Keratinocyte (primary cell): Measurements from ENCODE around the gene RPL31. TPM values are rescaled to one million over a fixed set of nuclear protein-coding genes. Genes with fewer than 3 reads are reported as not detected.

Source experiments
- DNase-seq: peaks from one replicate; pipeline ENCODE4 v3.0.0-alpha.2; 2011; ENCODE audit warnings: low read depth, missing footprints, low spot score
- FAIRE-seq: peaks from 2 replicates; lab custom pipeline; 2011; peaks lifted over from hg19 to GRCh38; lab: Jason Lieb, UNC
- H2AFZ ChIP-seq: 2 replicates; pipeline ENCODE4 v1.6.0; 2012; ENCODE audit warnings: low read length, control low read depth, inconsistent platforms; ENCODE audit not compliant: control insufficient read depth
- H3K27ac ChIP-seq: 2 replicates; pipeline ENCODE4 v1.5.1; 2011; ENCODE audit warnings: low read length; ENCODE audit not compliant: control insufficient read depth, insufficient read depth
- H3K27me3 ChIP-seq: 3 replicates; pipeline ENCODE4 v1.6.0; 2011; ENCODE audit warnings: low read length; ENCODE audit not compliant: control insufficient read depth, insufficient read depth; ENCODE audit errors: extremely low read depth
- H3K36me3 ChIP-seq, 2 experiments: 2 replicates in 1 of 2; 3 replicates in 1 of 2; pipeline ENCODE4 v1.5.1; 2011; ENCODE audit warnings: low read length in 2 of 2, mild to moderate bottlenecking in 1 of 2; ENCODE audit not compliant: control insufficient read depth in 2 of 2, insufficient read depth in 2 of 2; ENCODE audit errors: extremely low read depth in 1 of 2
- H3K4me1 ChIP-seq: 3 replicates; pipeline ENCODE4 v1.5.1; 2011; ENCODE audit warnings: low read length; ENCODE audit not compliant: control insufficient read depth, insufficient read depth; ENCODE audit errors: extremely low read depth
- H3K4me2 ChIP-seq: 3 replicates; pipeline ENCODE4 v1.6.0; 2011; ENCODE audit warnings: low read depth, low read length; ENCODE audit not compliant: control insufficient read depth, insufficient read depth; ENCODE audit errors: extremely low read depth
- H3K4me3 ChIP-seq, 3 experiments: fragments of 200-600 bp in 1 of 3; sonication (generic) in 1 of 3; 2 replicates in 2 of 3; 3 replicates in 1 of 3; pipeline ENCODE4 v1.5.1; 2011 to 2016; ENCODE audit warnings: low read length in 3 of 3, mild to moderate bottlenecking in 3 of 3, control low read depth in 2 of 3, inconsistent platforms in 1 of 3, low read depth in 1 of 3, mixed read lengths in 1 of 3, mixed run types in 1 of 3, moderate library complexity in 1 of 3; ENCODE audit not compliant: control insufficient read depth in 2 of 3, insufficient read depth in 2 of 3; ENCODE audit errors: extremely low read depth in 1 of 3
- H3K79me2 ChIP-seq: 2 replicates; pipeline ENCODE4 v1.6.0; 2012; ENCODE audit warnings: low read length; ENCODE audit not compliant: control insufficient read depth, insufficient read depth
- H3K9ac ChIP-seq: 3 replicates; pipeline ENCODE4 v1.6.0; 2011; ENCODE audit warnings: low read length; ENCODE audit not compliant: control insufficient read depth, insufficient read depth; ENCODE audit errors: extremely low read depth
- H3K9me1 ChIP-seq: 3 replicates; pipeline ENCODE4 v1.6.0; 2011; ENCODE audit warnings: low read length; ENCODE audit not compliant: control insufficient read depth, insufficient read depth; ENCODE audit errors: extremely low read depth
- H3K9me3 ChIP-seq: 2 replicates; pipeline ENCODE4 v1.5.1; 2012; ENCODE audit warnings: low read depth, low read length; ENCODE audit not compliant: control insufficient read depth
- H4K20me1 ChIP-seq: 3 replicates; pipeline ENCODE4 v1.6.0; 2011; ENCODE audit warnings: low read length; ENCODE audit not compliant: control insufficient read depth, insufficient read depth; ENCODE audit errors: extremely low read depth
- EZH2 ChIP-seq: IDR thresholded peaks from one replicate; pipeline ENCODE4 v1.6.1; 2012; ENCODE audit warnings: inconsistent platforms, mild to moderate bottlenecking, low read length, moderate library complexity
- dilution Hi-C: fragments of 300-500 bp; cut with MboI; formaldehyde crosslinking; loops from one replicate; pipeline ENCODE4 v1.7.0; 2020; ENCODE audit warnings: low sequenced_read_pairs; ENCODE audit not compliant: extremely low pct_ligation_motif_present
- polyA plus RNA-seq, 5 experiments: library from polyadenylated mRNA; depleted of rRNA in 3 of 5; stranded (reverse) in 3 of 5; stranded (forward) in 1 of 5; unstranded in 1 of 5; fragments of >200 nt; gene quantifications; 1 replicate in 1 of 5; 2 replicates in 3 of 5; 3 replicates in 1 of 5; pipeline versions ENCODE4 v1.2.1 to v1.2.3, GENCODE V29; 2011 to 2012; ENCODE audit warnings: missing spikeins in 2 of 5, low read depth in 1 of 5, low replicate concordance in 1 of 5
- TF ChIP-seq, protein P1 (sequence below), 3 experiments: IDR thresholded peaks in 1 of 3; conservative IDR thresholded peaks in 1 of 3; optimal IDR thresholded peaks in 1 of 3; 2 replicates in 2 of 3; 3 replicates in 1 of 3; pipeline versions ENCODE3 to v1.5.1; 2011; ENCODE audit warnings: low read length in 3 of 3, mild to moderate bottlenecking in 3 of 3, moderate library complexity in 2 of 3, control low read depth in 1 of 3, inconsistent platforms in 1 of 3; ENCODE audit not compliant: insufficient read depth in 2 of 3; ENCODE audit errors: extremely low read depth in 1 of 3

RPL31 gene
- polyA plus RNA-seq, 1 donor (not counting 4 experiments of a cell fraction or from before 2014, with no cell fraction given) = 2,795 TPM

GRCh38 chr2:101017371-101017770 is 15.3 kb downstream of the RPL31 start:
- FAIRE-seq (no peak), DNase-seq (no peak)
- Histone ChIP-seq H4K20me1 (no peaks in the 10 kb centered on the region), H3K79me2 (no peaks in the 10 kb centered on the region), H3K4me2 (no peak overlapping the region), H3K27ac (no peak overlapping the region), H3K9me1 (no peaks in the 10 kb centered on the region), H3K9me3 (no peaks in the 10 kb centered on the region), H3K4me3 (no peak overlapping the region), H2AFZ (no peak overlapping the region), H3K36me3 (peaks cover 1 to 10% of the 10 kb centered on the region in 2 experiments), H3K9ac (no peak overlapping the region), H3K4me1 (no peaks in the 10 kb centered on the region), H3K27me3 (no peaks in the 10 kb centered on the region)
- TF ChIP-seq, protein P1, sequence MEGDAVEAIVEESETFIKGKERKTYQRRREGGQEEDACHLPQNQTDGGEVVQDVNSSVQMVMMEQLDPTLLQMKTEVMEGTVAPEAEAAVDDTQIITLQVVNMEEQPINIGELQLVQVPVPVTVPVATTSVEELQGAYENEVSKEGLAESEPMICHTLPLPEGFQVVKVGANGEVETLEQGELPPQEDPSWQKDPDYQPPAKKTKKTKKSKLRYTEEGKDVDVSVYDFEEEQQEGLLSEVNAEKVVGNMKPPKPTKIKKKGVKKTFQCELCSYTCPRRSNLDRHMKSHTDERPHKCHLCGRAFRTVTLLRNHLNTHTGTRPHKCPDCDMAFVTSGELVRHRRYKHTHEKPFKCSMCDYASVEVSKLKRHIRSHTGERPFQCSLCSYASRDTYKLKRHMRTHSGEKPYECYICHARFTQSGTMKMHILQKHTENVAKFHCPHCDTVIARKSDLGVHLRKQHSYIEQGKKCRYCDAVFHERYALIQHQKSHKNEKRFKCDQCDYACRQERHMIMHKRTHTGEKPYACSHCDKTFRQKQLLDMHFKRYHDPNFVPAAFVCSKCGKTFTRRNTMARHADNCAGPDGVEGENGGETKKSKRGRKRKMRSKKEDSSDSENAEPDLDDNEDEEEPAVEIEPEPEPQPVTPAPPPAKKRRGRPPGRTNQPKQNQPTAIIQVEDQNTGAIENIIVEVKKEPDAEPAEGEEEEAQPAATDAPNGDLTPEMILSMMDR (optimal IDR thresholded peaks at IDR 0.05 in 1 of 3, IDR thresholded peaks at IDR 0.05 in 1 of 3, conservative IDR thresholded peaks at IDR 0.05 in 1 of 3; ENCODE audit: extremely low read depth in 1 of 3, insufficient read depth in 2 of 3, low read length in 3 of 3) = no peak
- TF ChIP-seq EZH2 = no peak
- dilution Hi-C loops = no loop called here

DNA sequence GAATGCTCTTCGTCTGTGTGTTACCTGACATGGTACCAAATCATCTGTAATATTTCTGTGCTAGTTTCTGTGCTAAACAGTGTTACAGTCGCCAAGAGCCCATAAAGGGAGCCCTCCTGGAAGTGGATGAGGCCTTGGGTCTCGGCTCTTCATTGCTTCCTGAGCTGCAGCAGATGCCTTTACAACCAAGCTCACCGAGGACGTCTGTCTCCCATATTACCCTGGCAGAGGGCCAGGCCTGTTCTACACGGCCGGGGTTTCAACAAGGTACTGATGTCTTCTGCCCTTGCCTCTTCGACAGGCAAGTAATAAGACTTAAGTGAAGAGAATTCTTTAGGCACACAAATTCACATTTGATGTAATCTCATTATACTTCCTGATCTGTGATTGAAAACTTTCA is 16.8 kb downstream of the RPL31 start:
- Histone ChIP-seq H3K4me2 (no peak overlapping the region), H3K9ac (no peak overlapping the region), H3K27ac (no peak overlapping the region), H3K4me1 (no peaks in the 10 kb centered on the region), H3K27me3 (no peaks in the 10 kb centered on the region), H4K20me1 (no peaks in the 10 kb centered on the region), H3K9me3 (no peaks in the 10 kb centered on the region), H3K4me3 (no peak overlapping the region), H3K9me1 (no peaks in the 10 kb centered on the region), H3K79me2 (no peaks in the 10 kb centered on the region), H3K36me3 (peaks cover 3 to 10% of the 10 kb centered on the region in 2 experiments), H2AFZ (no peak overlapping the region)
- no peak for FAIRE-seq
- no peak for DNase-seq
- no peak for TF ChIP-seq EZH2
- TF ChIP-seq, protein P1 (optimal IDR thresholded peaks at IDR 0.05 in 1 of 3, IDR thresholded peaks at IDR 0.05 in 1 of 3, conservative IDR thresholded peaks at IDR 0.05 in 1 of 3; ENCODE audit: extremely low read depth in 1 of 3, insufficient read depth in 2 of 3, low read length in 3 of 3) = no peak
- dilution Hi-C loops = no loop called here
